PC-3 (cell line): Measurements from ENCODE around the gene STARD10. TPM values are rescaled to one million over a fixed set of nuclear protein-coding genes. Genes with fewer than 3 reads are reported as not detected.

Experiments
- ATAC-seq: fragments of 200-7000 bp; cut with Tn5 transposase; 2 replicates; pipeline ENCODE4 v1.9.1; 2020; ENCODE audit warnings: mild to moderate bottlenecking, moderate library complexity
- BruUV-seq: library from RNA; stranded (reverse); fragments of 400-500 nt; replicated peaks from 2 replicates; lab custom pipeline; 2021; lab: Mats Ljungman, UMichigan
- CTCF ChIA-PET: fragments of 300-600 bp; sonication (Branson Sonifier 250); formaldehyde crosslinking; loops from one replicate; lab custom pipeline; 2022; ENCODE audit warnings: antibody characterized with exemption; lab: Charles Lee
- POLR2A ChIA-PET: fragments of 300-600 bp; sonication (Branson Sonifier 250); formaldehyde crosslinking; loops from one replicate; lab custom pipeline; 2022; ENCODE audit warnings: antibody characterized with exemption; ENCODE audit not compliant: unreplicated experiment; lab: Charles Lee
- DNase-seq: peaks from one replicate; pipeline ENCODE4 v3.0.0-alpha.2; 2015
- H2AFZ ChIP-seq: fragments of 300-600 bp; sonication (generic); 2 replicates; pipeline ENCODE4 v1.6.0; 2016; ENCODE audit warnings: antibody characterized with exemption, low read length
- H3F3A ChIP-seq: fragments of 300-600 bp; sonication (generic); one replicate; pipeline ENCODE4 v1.6.0; 2017; ENCODE audit warnings: antibody characterized with exemption, low read length, control low read depth, mild to moderate bottlenecking; ENCODE audit not compliant: unreplicated experiment
- H3K27ac ChIP-seq: fragments of 300-600 bp; sonication (generic); 2 replicates; pipeline ENCODE4 v1.5.1; 2016; ENCODE audit warnings: mild to moderate bottlenecking, low read length
- H3K27me3 ChIP-seq: fragments of 300-600 bp; sonication (generic); 2 replicates; pipeline ENCODE4 v1.6.1; 2016; ENCODE audit warnings: low read length, mixed read lengths
- H3K36me3 ChIP-seq: fragments of 300-600 bp; sonication (generic); 2 replicates; pipeline ENCODE4 v1.6.1; 2016; ENCODE audit warnings: low read depth, mixed run types, low read length, mixed read lengths
- H3K4me1 ChIP-seq: fragments of 300-600 bp; sonication (generic); 2 replicates; pipeline ENCODE4 v1.5.1; 2016; ENCODE audit warnings: low read length; ENCODE audit not compliant: insufficient read depth
- H3K4me2 ChIP-seq: fragments of 300-600 bp; sonication (generic); 2 replicates; pipeline ENCODE4 v1.6.0; 2016; ENCODE audit warnings: low read length
- H3K4me3 ChIP-seq: fragments of 300-600 bp; sonication (generic); 2 replicates; pipeline ENCODE4 v1.5.1; 2016; ENCODE audit warnings: mild to moderate bottlenecking, low read length, mixed read lengths
- H3K79me2 ChIP-seq: fragments of 300-600 bp; sonication (generic); 2 replicates; pipeline ENCODE4 v1.6.1; 2017; ENCODE audit warnings: low read length, mixed read lengths
- H3K9ac ChIP-seq: fragments of 300-600 bp; sonication (generic); 2 replicates; pipeline ENCODE4 v1.6.0; 2016; ENCODE audit warnings: mild to moderate bottlenecking, low read length
- H3K9me2 ChIP-seq: fragments of 300-600 bp; sonication (generic); replicated peaks from 2 replicates; pipeline ENCODE4 v1.6.1; 2016; ENCODE audit warnings: mixed run types, low read length, mixed read lengths
- H3K9me3 ChIP-seq: fragments of 300-600 bp; sonication (generic); 2 replicates; pipeline ENCODE4 v1.6.1; 2016; ENCODE audit warnings: low read length, mixed read lengths
- H4K20me1 ChIP-seq: fragments of 300-600 bp; sonication (generic); 2 replicates; pipeline ENCODE4 v1.6.1; 2016; ENCODE audit warnings: low read length, mixed read lengths
- EZH2 ChIP-seq: fragments of 300-600 bp; sonication (generic); IDR thresholded peaks from one replicate; pipeline ENCODE4 v1.6.1; 2017; ENCODE audit warnings: antibody characterized with exemption, mild to moderate bottlenecking, low read length; ENCODE audit not compliant: unreplicated experiment
- EZH2phosphoT487 ChIP-seq: fragments of 300-600 bp; sonication (generic); IDR thresholded peaks from 2 replicates; pipeline ENCODE4 v1.6.1; 2018; ENCODE audit warnings: mild to moderate bottlenecking, antibody characterized with exemption, low read length, borderline replicate concordance
- intact Hi-C: fragments of 100-400 bp; cut with micrococcal nuclease; formaldehyde crosslinking; loops from 2 replicates; pipeline ENCODE4 v1.9.0; 2023
- total RNA-seq: library from RNA; depleted of rRNA; stranded (reverse); fragments of >200 nt; gene quantifications from 2 replicates; pipeline ENCODE4 v1.2.3, GENCODE V29; 2014
- TF ChIP-seq, protein P1 (sequence below): fragments of 300-600 bp; sonication (generic); conservative IDR thresholded peaks from 2 replicates; pipeline ENCODE4 v1.5.1; 2017; ENCODE audit warnings: antibody characterized with exemption, low read depth, mild to moderate bottlenecking, low read length

Gene STARD10
- total RNA-seq, 1 experiment from 2014 or later, result 284 TPM

DNA sequence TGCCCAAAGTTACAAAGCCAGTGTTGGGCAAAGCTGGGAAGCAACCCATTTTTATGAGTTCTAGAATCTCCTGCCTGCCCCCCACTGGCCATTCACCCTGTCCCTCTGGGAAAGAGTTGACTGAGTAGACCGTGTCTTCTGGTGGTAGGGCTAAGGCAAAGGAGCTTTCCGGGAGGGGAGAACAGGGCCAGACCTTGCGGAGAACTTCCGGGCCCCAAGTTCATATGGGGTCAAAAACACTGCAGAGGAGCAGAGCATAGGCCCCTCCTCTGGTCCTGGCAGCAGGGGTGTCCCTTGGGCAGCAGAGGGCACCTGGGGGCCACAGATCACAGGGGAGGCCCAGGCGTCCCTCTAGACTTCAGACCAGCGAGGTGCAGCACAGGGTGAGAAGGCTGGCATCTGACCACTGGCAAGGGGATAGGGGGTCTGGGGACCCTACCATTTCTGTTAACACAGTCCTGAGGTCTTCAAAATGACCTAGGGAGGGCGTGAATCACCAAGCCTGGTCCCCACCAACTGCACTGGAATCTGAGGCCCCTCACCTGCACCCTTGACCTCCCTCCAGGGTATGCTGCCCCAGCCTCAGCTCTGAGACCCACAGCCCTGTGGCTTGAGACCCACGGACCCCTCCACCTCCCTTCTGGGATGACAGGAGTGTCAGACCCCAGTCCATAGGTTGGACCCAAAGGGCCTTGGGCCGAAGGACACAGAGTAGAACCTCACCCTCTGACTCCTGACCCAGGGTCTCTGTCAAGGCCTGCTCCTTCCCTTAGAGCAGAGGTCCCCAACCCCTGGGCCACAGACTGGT, 40.3 kb downstream of the STARD10 start:
- TF ChIP-seq, protein P1, sequence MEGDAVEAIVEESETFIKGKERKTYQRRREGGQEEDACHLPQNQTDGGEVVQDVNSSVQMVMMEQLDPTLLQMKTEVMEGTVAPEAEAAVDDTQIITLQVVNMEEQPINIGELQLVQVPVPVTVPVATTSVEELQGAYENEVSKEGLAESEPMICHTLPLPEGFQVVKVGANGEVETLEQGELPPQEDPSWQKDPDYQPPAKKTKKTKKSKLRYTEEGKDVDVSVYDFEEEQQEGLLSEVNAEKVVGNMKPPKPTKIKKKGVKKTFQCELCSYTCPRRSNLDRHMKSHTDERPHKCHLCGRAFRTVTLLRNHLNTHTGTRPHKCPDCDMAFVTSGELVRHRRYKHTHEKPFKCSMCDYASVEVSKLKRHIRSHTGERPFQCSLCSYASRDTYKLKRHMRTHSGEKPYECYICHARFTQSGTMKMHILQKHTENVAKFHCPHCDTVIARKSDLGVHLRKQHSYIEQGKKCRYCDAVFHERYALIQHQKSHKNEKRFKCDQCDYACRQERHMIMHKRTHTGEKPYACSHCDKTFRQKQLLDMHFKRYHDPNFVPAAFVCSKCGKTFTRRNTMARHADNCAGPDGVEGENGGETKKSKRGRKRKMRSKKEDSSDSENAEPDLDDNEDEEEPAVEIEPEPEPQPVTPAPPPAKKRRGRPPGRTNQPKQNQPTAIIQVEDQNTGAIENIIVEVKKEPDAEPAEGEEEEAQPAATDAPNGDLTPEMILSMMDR, result peak; percentile 41
- no peak for TF ChIP-seq EZH2
- peaks cover 24% of the 10 kb centered on the region for H3K4me1 ChIP-seq
- H4K20me1 ChIP-seq, result no peaks in the 10 kb centered on the region
- peak overlapping the region; percentile 60; the same call in 1 of the 2 replicates for H3K27ac ChIP-seq
- CTCF ChIA-PET, result interaction anchor here (0.6 kb wide), 1 partner anchor 40 kb away, joined by 3 read pairs; no protein-coding TSS in a partner anchor
- BruUV-seq, result no TSS peak
- 0 out of 2 replicates have a peak, but pooled peaks have one; percentile 1 for ATAC-seq
- H3K79me2 ChIP-seq, result peaks cover 34% of the 10 kb centered on the region
- POLR2A ChIA-PET, result no interaction called here
- H3F3A ChIP-seq, result no peaks in the 10 kb centered on the region
- H3K36me3 ChIP-seq, result no peaks in the 10 kb centered on the region
- H3K9me2 ChIP-seq, result no peaks in the 10 kb centered on the region
- H3K9ac ChIP-seq, result no peak overlapping the region
- H3K4me3 ChIP-seq, result peak overlapping the region; percentile 82; the same call in 1 of the 2 replicates
- H3K4me2 ChIP-seq, result peak overlapping the region; percentile 90
- intact Hi-C loops, result no loop called here
- H3K27me3 ChIP-seq, result no peaks in the 10 kb centered on the region
- H2AFZ ChIP-seq, result no peak overlapping the region
- peak; percentile 21 for DNase-seq
- no peaks in the 10 kb centered on the region for H3K9me3 ChIP-seq

DNA sequence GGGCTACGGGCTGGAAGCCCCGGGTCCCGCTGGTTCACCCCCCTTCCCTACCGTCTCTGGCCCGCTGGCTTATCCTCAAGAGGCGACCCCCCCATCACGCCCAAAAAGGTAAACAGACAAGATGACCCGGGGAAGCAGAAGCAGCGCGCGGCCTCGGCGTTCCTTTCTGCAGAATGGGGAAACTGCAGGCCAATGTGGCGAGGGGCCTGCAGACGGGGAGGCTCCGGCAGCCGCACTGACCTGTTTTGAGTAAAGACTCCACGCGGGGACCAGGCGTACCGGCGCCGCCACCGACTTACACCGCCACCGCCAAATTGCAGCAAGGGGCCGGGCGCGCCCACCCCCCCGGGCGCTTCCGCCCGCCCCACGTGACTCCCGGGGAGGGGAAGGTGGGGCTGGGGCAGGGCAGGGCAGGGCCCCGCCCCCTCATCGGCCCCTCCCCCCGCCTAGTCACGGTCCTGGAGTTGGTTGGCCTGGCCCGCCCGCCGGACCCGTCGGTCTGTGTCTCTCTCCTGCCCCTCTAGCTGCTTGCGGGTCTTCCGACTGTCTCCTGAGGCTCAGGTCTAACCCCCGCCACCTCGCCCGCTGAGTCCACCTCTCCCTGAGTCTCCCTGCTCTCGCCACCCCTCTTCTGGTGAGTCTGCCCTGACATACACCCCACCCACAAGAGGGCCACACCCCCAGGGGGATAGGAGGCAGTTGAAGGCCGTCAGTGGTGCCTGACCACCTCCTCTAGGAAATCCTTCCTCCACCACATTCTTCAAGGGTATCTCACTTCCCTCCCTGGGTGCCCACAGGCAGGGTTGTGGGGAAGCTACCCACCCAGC, 41.5 kb downstream of the STARD10 start, which contains the start of gene ARAP1:
Gene ARAP1, minus strand, starts transcription at position 321 of the 827 bp plus-strand sequence. CDS start 25,280 bp downstream, outside the sequence.
- H3K36me3 ChIP-seq, result no peaks in the 10 kb centered on the region
- intact Hi-C loops, result loop anchor here (1.0 kb wide), 1 partner anchor 41 kb away; no protein-coding TSS in a partner anchor

More for the DNA sequence above, 41.5 kb downstream of the STARD10 start, which contains the start of gene ARAP1:
- Histone ChIP-seq H3K9me3 (no peaks in the 10 kb centered on the region), H3K27ac (peak within 1 kb of the TSS; percentile 60), H3K4me3 (peak within 1 kb of the TSS; percentile 82), H3K27me3 (no peaks in the 10 kb centered on the region), H3K79me2 (peaks cover 36% of the 10 kb centered on the region), H3K9ac (peak within 1 kb of the TSS; percentile 80), H3K4me2 (peak within 1 kb of the TSS; percentile 90), H3F3A (no peaks in the 10 kb centered on the region), H2AFZ (peak within 1 kb of the TSS; percentile 84), H4K20me1 (no peaks in the 10 kb centered on the region), H3K9me2 (no peaks in the 10 kb centered on the region), H3K4me1 (peaks cover 24% of the 10 kb centered on the region)
- DNase-seq (peak; percentile 92), ATAC-seq (peak; percentile 83)
- ChIA-PET POLR2A (interaction anchor here (0.5 kb wide), 1 partner anchor 309 kb away, joined by 3 read pairs; no protein-coding TSS in a partner anchor), CTCF (no interaction called here)
- TF ChIP-seq, protein P1, result no peak
- TF ChIP-seq EZH2, result no peak
- no peak for TF ChIP-seq EZH2phosphoT487
- BruUV-seq, result no TSS peak
